PFSK-1 (cell line): ENCODE measurements around the gene SETD1B.

Source experiments
- FOXP2 ChIP-seq: optimal IDR thresholded peaks from 2 replicates; pipeline ENCODE3; 2011; ENCODE audit warnings: borderline replicate concordance, control low read depth, inconsistent platforms; ENCODE audit not compliant: insufficient read depth; ENCODE audit errors: extremely low read length, extremely low read depth
- POLR2AphosphoS5 ChIP-seq: IDR thresholded peaks from 2 replicates; pipeline ENCODE4 v1.6.1; 2012; ENCODE audit warnings: low read depth, mild to moderate bottlenecking, control low read depth, low read length, moderate library complexity
- SIN3A ChIP-seq: IDR thresholded peaks from 2 replicates; pipeline ENCODE4 v1.6.1; 2012; ENCODE audit warnings: mild to moderate bottlenecking, low read length, moderate library complexity, borderline replicate concordance; ENCODE audit not compliant: insufficient read depth
- TAF1 ChIP-seq: IDR thresholded peaks from 2 replicates; pipeline ENCODE4 v1.6.1; 2012; ENCODE audit warnings: low read length, control low read depth, borderline replicate concordance; ENCODE audit not compliant: insufficient read depth
- TF ChIP-seq, protein P1 (sequence below), 2 experiments: IDR thresholded peaks; 2 replicates each; pipeline versions ENCODE4 v1.6.1 to v1.8.0; 2011 to 2012; ENCODE audit warnings: low read depth in 2 of 2, low read length in 2 of 2, control low read depth in 1 of 2, inconsistent platforms in 1 of 2, mild to moderate bottlenecking in 1 of 2, moderate library complexity in 1 of 2; ENCODE audit not compliant: insufficient read depth in 1 of 2

DNA sequence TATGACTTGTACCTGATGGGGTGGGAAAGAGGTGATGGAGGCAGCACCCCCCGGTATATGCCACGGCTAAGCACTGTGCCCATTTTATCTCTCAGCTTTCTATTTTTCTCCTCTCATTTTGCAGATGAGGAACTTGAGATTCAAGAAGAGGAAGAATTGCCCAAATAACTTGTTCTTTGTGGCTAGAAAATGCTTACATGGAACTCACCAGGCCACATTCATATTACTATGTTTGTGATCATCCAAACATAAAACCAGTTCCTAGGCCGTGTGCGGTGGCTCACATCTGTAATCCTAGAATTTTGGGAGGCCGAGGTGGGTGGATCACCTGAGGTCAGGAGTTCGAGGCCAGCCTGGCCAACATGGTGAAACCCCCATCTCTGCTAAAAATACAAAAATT is 70.3 kb downstream of the SETD1B start:
- TF ChIP-seq, protein P1, sequence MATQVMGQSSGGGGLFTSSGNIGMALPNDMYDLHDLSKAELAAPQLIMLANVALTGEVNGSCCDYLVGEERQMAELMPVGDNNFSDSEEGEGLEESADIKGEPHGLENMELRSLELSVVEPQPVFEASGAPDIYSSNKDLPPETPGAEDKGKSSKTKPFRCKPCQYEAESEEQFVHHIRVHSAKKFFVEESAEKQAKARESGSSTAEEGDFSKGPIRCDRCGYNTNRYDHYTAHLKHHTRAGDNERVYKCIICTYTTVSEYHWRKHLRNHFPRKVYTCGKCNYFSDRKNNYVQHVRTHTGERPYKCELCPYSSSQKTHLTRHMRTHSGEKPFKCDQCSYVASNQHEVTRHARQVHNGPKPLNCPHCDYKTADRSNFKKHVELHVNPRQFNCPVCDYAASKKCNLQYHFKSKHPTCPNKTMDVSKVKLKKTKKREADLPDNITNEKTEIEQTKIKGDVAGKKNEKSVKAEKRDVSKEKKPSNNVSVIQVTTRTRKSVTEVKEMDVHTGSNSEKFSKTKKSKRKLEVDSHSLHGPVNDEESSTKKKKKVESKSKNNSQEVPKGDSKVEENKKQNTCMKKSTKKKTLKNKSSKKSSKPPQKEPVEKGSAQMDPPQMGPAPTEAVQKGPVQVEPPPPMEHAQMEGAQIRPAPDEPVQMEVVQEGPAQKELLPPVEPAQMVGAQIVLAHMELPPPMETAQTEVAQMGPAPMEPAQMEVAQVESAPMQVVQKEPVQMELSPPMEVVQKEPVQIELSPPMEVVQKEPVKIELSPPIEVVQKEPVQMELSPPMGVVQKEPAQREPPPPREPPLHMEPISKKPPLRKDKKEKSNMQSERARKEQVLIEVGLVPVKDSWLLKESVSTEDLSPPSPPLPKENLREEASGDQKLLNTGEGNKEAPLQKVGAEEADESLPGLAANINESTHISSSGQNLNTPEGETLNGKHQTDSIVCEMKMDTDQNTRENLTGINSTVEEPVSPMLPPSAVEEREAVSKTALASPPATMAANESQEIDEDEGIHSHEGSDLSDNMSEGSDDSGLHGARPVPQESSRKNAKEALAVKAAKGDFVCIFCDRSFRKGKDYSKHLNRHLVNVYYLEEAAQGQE (IDR thresholded peaks at IDR 0.05; ENCODE audit: insufficient read depth in 1 of 2, low read depth in 2 of 2, low read length in 2 of 2): no peak
- TF ChIP-seq SIN3A (no peak), POLR2AphosphoS5 (no peak), FOXP2 (no peak), TAF1 (no peak)
